Cardiac muscle cell (in vitro differentiated cells and primary cell): ENCODE measurements around the gene ITGB7. TPM values are rescaled to one million over a fixed set of nuclear protein-coding genes. Genes with fewer than 3 reads are reported as not detected.

Source experiments
- DNase-seq, 2 donors: peaks; one replicate each; pipeline versions ENCODE4 v3.0.0 to v3.0.0-alpha.2; 2010 to 2017; ENCODE audit warnings: low read depth in 1 of 2, low spot score in 1 of 2
- H3K27ac ChIP-seq: fragments of 200-600 bp; sonication (generic); 2 replicates; pipeline ENCODE4 v1.5.1; 2016
- H3K27me3 ChIP-seq: fragments of 200-600 bp; sonication (generic); 2 replicates; pipeline ENCODE4 v1.6.0; 2016; ENCODE audit warnings: control low read depth
- H3K36me3 ChIP-seq: fragments of 200-600 bp; sonication (generic); 2 replicates; pipeline ENCODE4 v1.5.1; 2016; ENCODE audit warnings: control low read depth
- H3K4me1 ChIP-seq: fragments of 200-600 bp; sonication (generic); 2 replicates; pipeline ENCODE4 v1.8.1; 2017; ENCODE audit warnings: low read depth, mild to moderate bottlenecking, mixed run types
- H3K4me3 ChIP-seq: fragments of 200-600 bp; sonication (generic); 2 replicates; pipeline ENCODE4 v1.5.1; 2016; ENCODE audit warnings: mild to moderate bottlenecking
- H3K9me3 ChIP-seq: fragments of 200-600 bp; sonication (generic); 2 replicates; pipeline ENCODE4 v1.5.1; 2017; ENCODE audit warnings: low read depth, mild to moderate bottlenecking, control low read depth
- CTCF ChIP-seq: IDR thresholded peaks from 2 replicates; pipeline ENCODE4 v1.5.1; 2012; ENCODE audit warnings: low read depth, mild to moderate bottlenecking, low read length
- polyA plus RNA-seq: library from polyadenylated mRNA; unstranded; fragments of >200 nt; fragmentation: Nextera tagmentation; extraction: Ambion mirVana; gene quantifications from 2 replicates; pipeline ENCODE4 v1.2.1, GENCODE V29; 2016
- total RNA-seq: library from RNA; depleted of rRNA; stranded (reverse); fragments of >200 nt; gene quantifications from 2 replicates; pipeline ENCODE4 v1.2.3, GENCODE V29; 2016

Gene ITGB7
- total and polyA plus RNA-seq, 2 experiments from 2014 or later, result 0.55 to 1.1 TPM

- TF ChIP-seq CTCF, result no peak
- DNase-seq, result no peak
- H3K9me3 ChIP-seq, result no peaks in the 10 kb centered on the region
- no peak overlapping the region for H3K4me3 ChIP-seq
- H3K36me3 ChIP-seq, result no peaks in the 10 kb centered on the region
- H3K27ac ChIP-seq, result no peak overlapping the region
- H3K27me3 ChIP-seq, result peaks cover 13% of the 10 kb centered on the region
- no peaks in the 10 kb centered on the region for H3K4me1 ChIP-seq
These were observed 7.0 kb downstream of the ITGB7 start for GRCh38 chr12:53200107-53200457.

- no peak for DNase-seq
- Histone ChIP-seq H3K36me3 (no peaks in the 10 kb centered on the region), H3K27me3 (peaks cover 13% of the 10 kb centered on the region), H3K4me3 (no peak overlapping the region), H3K9me3 (no peaks in the 10 kb centered on the region), H3K27ac (no peak overlapping the region), H3K4me1 (no peaks in the 10 kb centered on the region)
- no peak for TF ChIP-seq CTCF
These were observed 7.4 kb downstream of the ITGB7 start for GRCh38 chr12:53199700-53200099.

GRCh38 chr12:53198486-53199110, 8.5 kb downstream of the ITGB7 start:
- Histone ChIP-seq H3K9me3 (no peaks in the 10 kb centered on the region), H3K4me3 (no peak overlapping the region), H3K27me3 (peaks cover 13% of the 10 kb centered on the region), H3K27ac (no peak overlapping the region), H3K4me1 (no peaks in the 10 kb centered on the region), H3K36me3 (no peaks in the 10 kb centered on the region)
- no peak for DNase-seq
- TF ChIP-seq CTCF, result no peak

GRCh38 chr12:53197011-53197640, 9.9 kb downstream of the ITGB7 start:
- no peak for TF ChIP-seq CTCF
- Histone ChIP-seq H3K4me3 (no peak overlapping the region), H3K9me3 (no peaks in the 10 kb centered on the region), H3K36me3 (no peaks in the 10 kb centered on the region), H3K27ac (no peak overlapping the region), H3K27me3 (peaks cover 13% of the 10 kb centered on the region), H3K4me1 (no peaks in the 10 kb centered on the region)
- DNase-seq, result no peak

GRCh38 chr12:53196486-53196885, 10.6 kb downstream of the ITGB7 start:
- Histone ChIP-seq H3K36me3 (no peaks in the 10 kb centered on the region), H3K27me3 (peaks cover 13% of the 10 kb centered on the region), H3K27ac (no peak overlapping the region), H3K4me3 (no peak overlapping the region), H3K4me1 (no peaks in the 10 kb centered on the region), H3K9me3 (no peaks in the 10 kb centered on the region)
- DNase-seq, result no peak
- no peak for TF ChIP-seq CTCF
